H1 (cell line): ENCODE measurements around the gene CYP3A7.

ENCODE experiments used
- EP300 ChIP-seq, 2 experiments: IDR thresholded peaks; 1 replicate in 1 of 2; 2 replicates in 1 of 2; pipeline ENCODE4 v1.6.1; 2011 to 2012; ENCODE audit warnings: low read depth in 2 of 2, low read length in 2 of 2, mild to moderate bottlenecking in 2 of 2, borderline replicate concordance in 1 of 2, inconsistent platforms in 1 of 2, moderate library complexity in 1 of 2
- MAFK ChIP-seq: IDR thresholded peaks from 2 replicates; pipeline ENCODE4 v1.6.1; 2012; ENCODE audit warnings: low read depth, mild to moderate bottlenecking, improper control_type of control experiment, low read length
- PHF8 ChIP-seq: fragments of 200-600 bp; sonication (generic); conservative IDR thresholded peaks from 2 replicates; pipeline ENCODE4 v1.7.1; 2012; ENCODE audit warnings: low read depth, mild to moderate bottlenecking, inconsistent platforms, low read length, moderate library complexity
- SUZ12 ChIP-seq: fragments of 200-600 bp; sonication (generic); IDR thresholded peaks from 2 replicates; pipeline ENCODE4 v1.6.1; 2012; ENCODE audit warnings: mild to moderate bottlenecking, inconsistent platforms, low read length, moderate library complexity, mixed read lengths
- TF ChIP-seq, protein P1 (sequence below): IDR thresholded peaks from 2 replicates; pipeline ENCODE4 v1.6.1; 2011; ENCODE audit warnings: low read depth, mild to moderate bottlenecking, low read length; ENCODE audit not compliant: insufficient read depth
- TF ChIP-seq, protein P2 (sequence below), 3 experiments: IDR thresholded peaks; 1 replicate in 2 of 3; 2 replicates in 1 of 3; pipeline versions ENCODE4 v1.5.1 to v1.6.1; 2011; ENCODE audit warnings: low read length in 3 of 3, mild to moderate bottlenecking in 3 of 3, inconsistent platforms in 2 of 3, low read depth in 1 of 3, moderate library complexity in 1 of 3; ENCODE audit not compliant: insufficient read depth in 1 of 3; ENCODE audit errors: control extremely low read depth in 1 of 3

DNA sequence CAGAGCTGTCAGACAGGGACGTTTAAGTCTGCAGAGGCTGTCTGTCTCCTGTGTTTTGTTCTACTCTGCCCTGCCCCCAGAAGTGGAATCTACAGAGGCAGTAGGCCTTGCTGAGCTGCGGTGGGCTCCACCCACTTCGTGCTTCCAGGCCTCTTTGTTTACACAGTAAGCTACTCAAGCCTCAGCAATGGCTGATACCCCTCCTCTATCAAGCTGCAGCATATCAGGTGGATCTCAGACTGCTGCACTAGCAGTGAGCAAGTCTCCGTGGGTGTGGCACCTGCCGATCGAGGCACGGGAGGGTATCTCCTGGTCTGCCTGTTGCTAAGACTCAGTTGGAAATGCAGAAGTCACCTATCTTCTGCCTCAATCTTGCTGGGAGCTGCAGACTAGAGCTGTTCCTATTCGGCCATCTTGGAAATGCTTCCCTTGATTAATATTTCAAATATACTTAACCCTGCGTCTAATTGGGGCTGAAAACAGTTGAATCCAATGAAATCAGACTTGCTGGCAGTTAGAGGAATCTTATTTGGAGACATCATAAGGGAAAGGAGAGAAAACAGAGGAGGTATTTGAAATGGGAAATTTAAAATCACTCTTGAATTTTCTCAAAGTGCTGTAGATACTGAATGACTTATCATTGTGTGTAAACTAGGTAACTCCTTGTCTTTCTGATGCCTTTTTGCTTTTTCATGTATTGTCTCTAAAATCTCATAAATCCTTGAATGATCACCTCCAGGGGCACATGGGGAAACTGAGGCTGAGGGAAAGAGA is 41.4 kb downstream of the CYP3A7 start:
- TF ChIP-seq PHF8 (no peak), SUZ12 (no peak), EP300 (IDR thresholded peaks at IDR 0.05; ENCODE audit: borderline replicate concordance in 1 of 2, low read depth in 2 of 2, low read length in 2 of 2) (no peak), MAFK (no peak)
- TF ChIP-seq, protein P1, sequence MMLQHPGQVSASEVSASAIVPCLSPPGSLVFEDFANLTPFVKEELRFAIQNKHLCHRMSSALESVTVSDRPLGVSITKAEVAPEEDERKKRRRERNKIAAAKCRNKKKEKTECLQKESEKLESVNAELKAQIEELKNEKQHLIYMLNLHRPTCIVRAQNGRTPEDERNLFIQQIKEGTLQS = no peak
- TF ChIP-seq, protein P2, sequence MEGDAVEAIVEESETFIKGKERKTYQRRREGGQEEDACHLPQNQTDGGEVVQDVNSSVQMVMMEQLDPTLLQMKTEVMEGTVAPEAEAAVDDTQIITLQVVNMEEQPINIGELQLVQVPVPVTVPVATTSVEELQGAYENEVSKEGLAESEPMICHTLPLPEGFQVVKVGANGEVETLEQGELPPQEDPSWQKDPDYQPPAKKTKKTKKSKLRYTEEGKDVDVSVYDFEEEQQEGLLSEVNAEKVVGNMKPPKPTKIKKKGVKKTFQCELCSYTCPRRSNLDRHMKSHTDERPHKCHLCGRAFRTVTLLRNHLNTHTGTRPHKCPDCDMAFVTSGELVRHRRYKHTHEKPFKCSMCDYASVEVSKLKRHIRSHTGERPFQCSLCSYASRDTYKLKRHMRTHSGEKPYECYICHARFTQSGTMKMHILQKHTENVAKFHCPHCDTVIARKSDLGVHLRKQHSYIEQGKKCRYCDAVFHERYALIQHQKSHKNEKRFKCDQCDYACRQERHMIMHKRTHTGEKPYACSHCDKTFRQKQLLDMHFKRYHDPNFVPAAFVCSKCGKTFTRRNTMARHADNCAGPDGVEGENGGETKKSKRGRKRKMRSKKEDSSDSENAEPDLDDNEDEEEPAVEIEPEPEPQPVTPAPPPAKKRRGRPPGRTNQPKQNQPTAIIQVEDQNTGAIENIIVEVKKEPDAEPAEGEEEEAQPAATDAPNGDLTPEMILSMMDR (IDR thresholded peaks at IDR 0.05; ENCODE audit: control extremely low read depth in 1 of 3, insufficient read depth in 1 of 3, low read depth in 1 of 3, low read length in 3 of 3) = no peak
